Peyer's patch (tissue), 4 donors: ENCODE measurements around the gene BRD2.

Experiments used
- POLR2A ChIP-seq, 2 donors: fragments of 450-650 bp; IDR thresholded peaks; one replicate each; pipeline ENCODE4 v1.5.1; 2017; ENCODE audit warnings: antibody characterized with exemption in 2 of 2, mild to moderate bottlenecking in 2 of 2, moderate library complexity in 2 of 2
- TF ChIP-seq, protein P1 (sequence below), 6 experiments: fragments of 450-650 bp in 4 of 6; fragments of 200-600 bp in 2 of 6; sonication (generic) in 1 of 6; IDR thresholded peaks; one replicate each; pipeline ENCODE4 v1.5.1; 2017 to 2019; ENCODE audit warnings: antibody characterized with exemption in 6 of 6, mild to moderate bottlenecking in 3 of 6, moderate library complexity in 1 of 6

DNA sequence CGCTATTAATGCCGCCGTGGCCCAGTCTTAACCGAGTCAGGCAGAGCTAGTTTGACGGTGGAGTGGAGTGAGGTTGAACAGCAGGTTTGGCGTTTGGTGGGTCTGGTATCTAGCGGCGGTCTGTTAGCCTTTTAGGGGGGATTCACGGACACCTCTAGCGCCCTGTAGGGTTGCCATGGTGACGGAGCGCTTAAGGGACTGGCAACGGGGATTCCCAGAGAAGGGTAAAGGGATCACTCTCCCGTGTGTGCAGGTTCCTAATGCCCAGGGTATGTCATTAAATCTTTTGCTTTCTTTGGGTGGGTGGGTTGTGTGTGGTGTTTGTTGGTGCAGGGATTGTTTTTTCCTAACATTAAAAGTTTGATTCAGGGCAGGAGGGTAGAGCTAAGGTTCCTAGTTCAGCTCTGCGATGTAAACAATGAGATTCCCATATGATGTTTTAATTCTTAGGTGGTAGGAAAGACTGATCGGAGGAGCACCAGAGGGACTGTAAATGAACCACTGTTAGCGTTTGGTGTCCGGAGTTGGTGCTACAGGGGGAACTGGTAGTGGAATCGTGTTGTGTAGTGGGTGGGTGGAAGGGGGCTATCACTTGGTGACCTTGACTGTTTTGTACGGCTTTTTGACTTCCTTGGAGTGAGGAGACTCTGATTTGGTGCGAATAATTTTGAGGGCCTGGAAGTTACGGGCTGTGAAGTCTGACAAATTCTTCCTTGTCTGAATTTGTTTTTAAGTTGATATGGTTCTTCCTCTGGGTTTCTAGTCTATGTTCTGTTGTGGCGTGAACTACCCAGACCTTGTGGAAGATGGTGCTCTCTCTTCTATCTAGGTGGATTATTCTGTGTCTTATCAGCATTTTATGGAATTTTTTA is 5.0 kb downstream of the BRD2 start:
- TF ChIP-seq, protein P1, sequence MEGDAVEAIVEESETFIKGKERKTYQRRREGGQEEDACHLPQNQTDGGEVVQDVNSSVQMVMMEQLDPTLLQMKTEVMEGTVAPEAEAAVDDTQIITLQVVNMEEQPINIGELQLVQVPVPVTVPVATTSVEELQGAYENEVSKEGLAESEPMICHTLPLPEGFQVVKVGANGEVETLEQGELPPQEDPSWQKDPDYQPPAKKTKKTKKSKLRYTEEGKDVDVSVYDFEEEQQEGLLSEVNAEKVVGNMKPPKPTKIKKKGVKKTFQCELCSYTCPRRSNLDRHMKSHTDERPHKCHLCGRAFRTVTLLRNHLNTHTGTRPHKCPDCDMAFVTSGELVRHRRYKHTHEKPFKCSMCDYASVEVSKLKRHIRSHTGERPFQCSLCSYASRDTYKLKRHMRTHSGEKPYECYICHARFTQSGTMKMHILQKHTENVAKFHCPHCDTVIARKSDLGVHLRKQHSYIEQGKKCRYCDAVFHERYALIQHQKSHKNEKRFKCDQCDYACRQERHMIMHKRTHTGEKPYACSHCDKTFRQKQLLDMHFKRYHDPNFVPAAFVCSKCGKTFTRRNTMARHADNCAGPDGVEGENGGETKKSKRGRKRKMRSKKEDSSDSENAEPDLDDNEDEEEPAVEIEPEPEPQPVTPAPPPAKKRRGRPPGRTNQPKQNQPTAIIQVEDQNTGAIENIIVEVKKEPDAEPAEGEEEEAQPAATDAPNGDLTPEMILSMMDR (IDR thresholded peaks at IDR 0.05): no peak
- TF ChIP-seq POLR2A (IDR thresholded peaks at IDR 0.05): no peak
